ENCODE measurements around the gene SLC9C2.

DNA sequence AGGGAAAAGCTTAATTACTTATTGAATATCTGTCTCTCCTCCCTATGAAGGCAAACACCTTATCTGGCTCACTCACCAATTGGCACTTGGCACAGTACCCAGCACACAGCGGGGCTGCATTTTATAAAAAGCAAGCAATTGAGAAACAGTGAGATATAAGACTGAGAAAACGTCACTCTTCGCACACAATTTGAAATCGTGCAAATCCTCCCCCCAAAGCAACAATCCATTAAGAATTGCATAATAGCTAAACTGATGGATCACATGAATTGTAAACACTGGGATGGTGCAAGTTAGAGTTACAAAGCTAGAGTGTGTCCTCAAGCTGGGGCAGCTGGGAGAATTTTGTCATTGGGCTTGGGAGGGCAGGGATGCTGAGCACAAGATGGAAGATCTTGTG lies 98.6 kb downstream of the SLC9C2 start:
- TF ChIP-seq, protein P1, sequence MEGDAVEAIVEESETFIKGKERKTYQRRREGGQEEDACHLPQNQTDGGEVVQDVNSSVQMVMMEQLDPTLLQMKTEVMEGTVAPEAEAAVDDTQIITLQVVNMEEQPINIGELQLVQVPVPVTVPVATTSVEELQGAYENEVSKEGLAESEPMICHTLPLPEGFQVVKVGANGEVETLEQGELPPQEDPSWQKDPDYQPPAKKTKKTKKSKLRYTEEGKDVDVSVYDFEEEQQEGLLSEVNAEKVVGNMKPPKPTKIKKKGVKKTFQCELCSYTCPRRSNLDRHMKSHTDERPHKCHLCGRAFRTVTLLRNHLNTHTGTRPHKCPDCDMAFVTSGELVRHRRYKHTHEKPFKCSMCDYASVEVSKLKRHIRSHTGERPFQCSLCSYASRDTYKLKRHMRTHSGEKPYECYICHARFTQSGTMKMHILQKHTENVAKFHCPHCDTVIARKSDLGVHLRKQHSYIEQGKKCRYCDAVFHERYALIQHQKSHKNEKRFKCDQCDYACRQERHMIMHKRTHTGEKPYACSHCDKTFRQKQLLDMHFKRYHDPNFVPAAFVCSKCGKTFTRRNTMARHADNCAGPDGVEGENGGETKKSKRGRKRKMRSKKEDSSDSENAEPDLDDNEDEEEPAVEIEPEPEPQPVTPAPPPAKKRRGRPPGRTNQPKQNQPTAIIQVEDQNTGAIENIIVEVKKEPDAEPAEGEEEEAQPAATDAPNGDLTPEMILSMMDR (IDR thresholded peaks at IDR 0.05), result no peak
- TF ChIP-seq EP300 (IDR thresholded peaks at IDR 0.05), result no peak
